H1 (cell line): ENCODE results near the gene SPOCK1. TPM values are rescaled to one million over a fixed set of nuclear protein-coding genes. Genes with fewer than 3 reads are reported as not detected.

Experiments used
- CHD2 ChIP-seq: IDR thresholded peaks from 2 replicates; pipeline ENCODE4 v1.6.1; 2012; ENCODE audit warnings: low read length, improper control_type of control experiment
- GABPA ChIP-seq: IDR thresholded peaks from 2 replicates; pipeline ENCODE4 v1.6.1; 2011; ENCODE audit warnings: mild to moderate bottlenecking, low read length, moderate library complexity, borderline replicate concordance; ENCODE audit not compliant: insufficient read depth
- POLR2A ChIP-seq, 2 experiments: IDR thresholded peaks; 1 replicate in 1 of 2; 2 replicates in 1 of 2; pipeline ENCODE4 v1.6.1; 2011; ENCODE audit warnings: low read depth in 2 of 2, low read length in 2 of 2, mild to moderate bottlenecking in 2 of 2; ENCODE audit errors: control extremely low read depth in 1 of 2
- SP4 ChIP-seq: IDR thresholded peaks from 2 replicates; pipeline ENCODE4 v1.6.1; 2012; ENCODE audit warnings: low read length, inconsistent platforms
- polyA plus RNA-seq, 7 experiments: library from polyadenylated mRNA; depleted of rRNA in 3 of 7; stranded (reverse) in 5 of 7; unstranded in 2 of 7; fragments of >200 nt in 5 of 7; fragments of 200-250 nt in 2 of 7; gene quantifications; 1 replicate in 5 of 7; 2 replicates in 1 of 7; 4 replicates in 1 of 7; pipeline versions ENCODE4 v1.2.1 to v1.2.3, GENCODE V29; 2011 to 2013; ENCODE audit warnings: missing spikeins in 2 of 7, mixed read lengths in 2 of 7
- total RNA-seq: library from RNA; stranded (reverse); fragmentation: NEBNext Ultra II Directional; extraction: Animal tissue kit (Norgen Biotek cat#: 25700); gene quantifications from 2 replicates; pipeline ENCODE4 v1.2.1, GENCODE V29; 2021

SPOCK1 gene
- total and polyA plus RNA-seq, 2 of the 8 experiments (the other 6 are each of a cell fraction or from before 2014, with no cell fraction given) = 6.9 to 18.1 TPM

- TF ChIP-seq SP4 = no peak
- no peak for TF ChIP-seq POLR2A (IDR thresholded peaks at IDR 0.05; ENCODE audit: control extremely low read depth in 1 of 2, low read depth in 2 of 2, low read length in 2 of 2)
- TF ChIP-seq GABPA = no peak
- TF ChIP-seq CHD2 = no peak
These were observed 10.2 kb downstream of the SPOCK1 start (continued) for GRCh38 chr5:137488974-137489373.
